Hematopoietic multipotent progenitor cell treated with erythropoietin and hydrocortisone succinate and interleukin-3 and kit ligand, for 4 days (in vitro differentiated cells): ENCODE measurements around the gene MCL1.
A peak's percentile ranks its signal among the peaks of the same experiment; 100 is the strongest.

Experiments
- DNase-seq: peaks from one replicate; pipeline ENCODE4 v3.0.0-alpha.2; 2015

MCL1 gene

GRCh38 chr1:150567717-150568593 lies 11.5 kb downstream of the MCL1 start:
- peak; percentile 49 for DNase-seq

- DNase-seq, result peak; percentile 75
These were observed 12.1 kb downstream of the MCL1 start for GRCh38 chr1:150567341-150567716.

DNA sequence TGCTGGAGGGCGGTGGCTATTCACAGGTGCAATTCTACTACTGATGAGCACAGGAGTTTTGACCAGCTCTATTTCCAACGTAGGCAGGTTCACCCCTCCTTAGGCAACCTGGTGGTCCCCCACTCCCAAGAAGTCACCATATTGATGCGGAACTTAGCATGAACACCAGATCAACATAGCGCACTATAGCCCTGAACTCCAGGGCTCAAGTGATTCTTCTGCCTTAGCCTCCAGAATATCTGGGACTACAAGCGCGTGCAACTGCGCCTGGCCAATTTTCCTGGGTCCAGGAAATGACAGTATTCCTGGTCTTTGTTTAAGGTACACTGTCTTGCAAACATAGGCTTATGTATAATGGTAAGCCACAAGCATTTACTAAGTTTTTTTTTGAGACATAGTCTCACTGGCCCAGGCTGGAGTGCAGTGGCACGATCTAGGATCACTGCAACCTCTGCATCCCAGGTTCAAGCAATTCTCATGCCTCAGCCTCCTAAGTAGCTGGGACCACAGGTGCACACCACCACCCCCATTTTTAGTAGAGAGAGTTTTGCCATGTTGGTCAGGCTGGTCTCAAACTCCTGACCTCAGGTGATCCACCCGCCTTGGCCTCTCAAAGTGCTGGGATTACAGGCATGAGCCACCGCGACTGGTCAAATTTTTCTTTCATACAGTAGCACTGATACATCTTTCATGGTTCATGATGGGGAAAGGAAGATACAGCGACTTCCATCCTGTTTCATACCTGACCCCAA lies 12.6 kb downstream of the MCL1 start:
- DNase-seq, result no peak

GRCh38 chr1:150565240-150565991 lies 14.0 kb downstream of the MCL1 start:
- peak; percentile 22 for DNase-seq

GRCh38 chr1:150564051-150564991 lies 15.1 kb downstream of the MCL1 start:
- peak; percentile 13 for DNase-seq

GRCh38 chr1:150563340-150564038 lies 15.9 kb downstream of the MCL1 start:
- DNase-seq, result peak; percentile 70

- peak; percentile 70 for DNase-seq
These were observed 16.7 kb downstream of the MCL1 start for GRCh38 chr1:150562446-150563339.

DNA sequence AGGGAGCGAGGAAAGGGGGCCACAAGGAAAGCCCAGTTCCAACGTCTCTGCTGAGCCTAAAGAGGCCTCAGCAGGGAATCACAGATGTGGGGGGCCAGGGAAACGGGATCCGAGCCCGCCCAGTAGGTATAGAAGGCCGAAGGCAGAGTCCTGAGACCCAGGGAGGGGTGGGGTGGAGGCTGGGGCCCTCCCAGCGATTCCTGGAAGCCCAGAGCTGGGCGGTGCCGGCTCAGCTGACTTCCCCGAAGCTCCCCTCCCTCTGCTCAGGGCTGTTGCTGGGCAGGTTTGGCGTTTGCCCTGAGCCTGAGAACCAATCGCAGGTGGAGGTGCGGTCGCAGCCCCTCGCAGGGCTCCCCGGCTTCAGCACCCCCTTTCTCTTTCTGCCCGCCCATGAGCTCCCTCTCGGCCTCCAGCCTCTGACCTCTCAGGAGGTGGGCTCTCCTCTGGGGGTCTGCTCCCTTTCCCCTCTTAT lies 17.4 kb downstream of the MCL1 start:
- DNase-seq, result peak; percentile 95

DNA sequence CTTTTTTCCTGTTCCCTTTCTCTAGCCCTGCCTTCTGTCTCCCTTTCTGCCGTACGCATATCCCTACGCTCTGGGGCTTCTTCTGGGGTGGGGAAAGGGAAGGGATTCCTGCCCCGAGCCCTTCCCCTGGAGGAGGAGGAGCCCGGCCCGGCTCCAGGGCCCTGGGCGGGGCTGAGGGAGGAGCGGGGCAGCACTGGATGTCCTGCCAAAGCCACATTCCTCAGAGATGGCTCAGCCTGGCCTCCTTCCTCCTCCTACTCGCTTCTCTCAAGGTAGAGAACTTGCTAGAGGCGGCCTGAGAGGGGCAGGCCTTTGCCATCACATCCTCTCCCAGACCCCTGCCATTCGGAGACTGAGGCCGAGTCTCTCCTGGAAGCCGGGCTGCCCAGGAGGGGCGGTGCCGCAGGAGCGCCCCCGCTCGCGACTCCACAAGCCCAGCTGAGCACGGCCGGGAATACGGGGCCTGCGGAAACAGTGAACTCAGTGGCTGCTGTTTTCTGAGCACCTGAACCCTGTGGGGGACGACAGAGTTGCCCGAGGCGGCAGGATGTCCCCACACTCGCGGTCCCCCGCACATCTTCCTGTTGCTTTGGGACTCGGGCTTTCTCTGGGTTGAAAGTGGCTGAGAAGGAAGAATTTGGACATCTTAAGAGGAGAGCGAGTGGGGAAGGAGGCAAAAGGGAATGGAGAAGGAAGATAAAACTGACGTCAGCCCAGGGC lies 18.0 kb downstream of the MCL1 start:
- peak; percentile 55 for DNase-seq

- DNase-seq, result peak; percentile 95
These were observed 18.7 kb downstream of the MCL1 start for GRCh38 chr1:150560576-150561253.

DNA sequence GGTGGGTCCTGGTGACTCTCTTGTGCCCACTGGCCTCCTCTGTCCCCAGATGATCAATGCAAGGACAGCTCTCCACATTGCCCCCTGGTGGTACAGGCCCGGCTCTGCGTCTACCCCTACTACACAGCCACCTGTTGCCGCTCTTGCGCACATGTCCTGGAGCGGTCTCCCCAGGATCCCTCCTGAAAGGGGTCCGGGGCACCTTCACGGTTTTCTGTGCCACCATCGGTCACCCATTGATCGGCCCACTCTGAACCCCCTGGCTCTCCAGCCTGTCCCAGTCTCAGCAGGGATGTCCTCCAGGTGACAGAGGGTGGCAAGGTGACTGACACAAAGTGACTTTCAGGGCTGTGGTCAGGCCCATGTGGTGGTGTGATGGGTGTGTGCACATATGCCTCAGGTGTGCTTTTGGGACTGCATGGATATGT lies 19.4 kb downstream of the MCL1 start:
- DNase-seq, result peak; percentile 89

- no peak for DNase-seq
These were observed 19.8 kb downstream of the MCL1 start for GRCh38 chr1:150559656-150560010.

DNA sequence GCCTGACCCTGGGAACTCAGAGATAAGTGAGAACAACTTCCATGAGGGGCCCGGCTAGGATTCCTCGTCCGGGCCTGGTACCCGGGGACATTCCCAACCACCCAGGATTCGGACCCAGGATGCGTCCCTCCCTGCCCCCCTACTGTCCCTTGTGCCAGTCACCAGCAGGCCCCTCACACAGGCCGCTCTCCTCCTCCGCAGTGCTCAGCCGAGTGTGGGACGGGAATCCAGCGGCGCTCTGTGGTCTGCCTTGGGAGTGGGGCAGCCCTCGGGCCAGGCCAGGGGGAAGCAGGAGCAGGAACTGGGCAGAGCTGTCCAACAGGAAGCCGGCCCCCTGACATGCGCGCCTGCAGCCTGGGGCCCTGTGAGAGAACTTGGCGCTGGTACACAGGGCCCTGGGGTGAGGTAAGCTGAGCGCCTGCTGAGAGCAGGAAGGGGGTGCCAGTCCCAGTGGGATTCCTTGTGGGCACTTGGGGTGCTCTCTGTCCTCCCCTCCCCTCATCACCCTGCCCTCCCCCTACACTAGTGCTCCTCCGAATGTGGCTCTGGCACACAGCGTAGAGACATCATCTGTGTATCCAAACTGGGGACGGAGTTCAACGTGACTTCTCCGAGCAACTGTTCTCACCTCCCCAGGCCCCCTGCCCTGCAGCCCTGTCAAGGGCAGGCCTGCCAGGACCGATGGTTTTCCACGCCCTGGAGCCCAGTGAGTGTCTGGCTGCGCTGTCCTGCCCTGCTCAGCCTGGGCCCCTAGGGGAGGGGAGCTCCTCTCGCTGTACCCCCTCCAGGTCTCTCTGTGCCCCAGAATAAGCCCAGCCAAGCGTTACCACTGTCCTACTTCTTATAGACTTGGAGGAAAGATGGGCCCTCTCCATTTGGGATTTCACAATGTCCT lies 20.4 kb downstream of the MCL1 start:
- no peak for DNase-seq

DNA sequence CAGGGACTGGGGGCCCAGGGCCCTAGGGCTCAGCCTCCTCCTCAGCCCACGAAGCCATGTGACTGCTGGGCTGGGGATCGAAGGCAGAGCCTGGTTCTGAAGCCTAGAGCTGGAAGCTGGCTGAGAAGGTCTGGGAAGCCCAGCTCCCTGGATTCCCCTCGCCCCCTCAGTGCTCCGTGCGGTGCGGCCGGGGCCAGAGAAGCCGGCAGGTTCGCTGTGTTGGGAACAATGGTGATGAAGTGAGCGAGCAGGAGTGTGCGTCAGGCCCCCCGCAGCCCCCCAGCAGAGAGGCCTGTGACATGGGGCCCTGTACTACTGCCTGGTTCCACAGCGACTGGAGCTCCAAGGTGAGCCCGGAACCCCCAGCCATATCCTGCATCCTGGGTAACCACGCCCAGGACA lies 21.1 kb downstream of the MCL1 start:
- DNase-seq, result no peak

- no peak for DNase-seq
These were observed 21.6 kb downstream of the MCL1 start for GRCh38 chr1:150557813-150558212.

DNA sequence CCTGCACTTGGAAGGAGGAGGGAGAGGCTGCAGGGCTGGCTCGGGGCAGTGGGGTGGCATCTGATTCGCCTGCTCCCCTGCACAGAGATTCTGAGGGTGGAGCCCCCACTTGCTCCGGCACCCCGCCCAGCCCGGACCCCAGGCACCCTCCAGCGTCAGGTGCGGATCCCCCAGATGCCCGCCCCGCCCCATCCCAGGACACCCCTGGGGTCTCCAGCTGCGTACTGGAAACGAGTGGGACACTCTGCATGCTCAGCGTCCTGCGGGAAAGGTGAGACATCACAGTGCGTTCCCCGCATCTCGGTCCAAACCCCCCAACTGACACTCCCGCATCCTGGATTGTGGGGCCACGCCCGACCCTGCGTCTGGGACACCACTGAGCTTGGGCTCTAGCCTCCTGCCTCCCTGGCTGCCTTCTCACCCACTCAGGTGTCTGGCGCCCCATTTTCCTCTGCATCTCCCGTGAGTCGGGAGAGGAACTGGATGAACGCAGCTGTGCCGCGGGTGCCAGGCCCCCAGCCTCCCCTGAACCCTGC lies 22.3 kb downstream of the MCL1 start:
- DNase-seq, result no peak

GRCh38 chr1:150555971-150556865 lies 23.2 kb downstream of the MCL1 start:
- DNase-seq, result no peak
